Sigmoid colon (tissue), 7 donors: Measurements from ENCODE around the gene RAD51. TPM values are rescaled to one million over a fixed set of nuclear protein-coding genes. Genes with fewer than 3 reads are reported as not detected.

ENCODE experiments used
- DNase-seq: peaks from one replicate; pipeline ENCODE4 v3.0.0-alpha.2; 2019
- H3K27ac ChIP-seq, 4 donors: fragments of 200-600 bp; sonication (generic); one replicate each; pipeline ENCODE4 v1.5.1; 2016 to 2019; ENCODE audit warnings: mild to moderate bottlenecking in 1 of 4
- H3K27me3 ChIP-seq, 3 donors: fragments of 200-600 bp; sonication (generic); one replicate each; pipeline ENCODE4 v1.5.1; 2019; ENCODE audit warnings: mild to moderate bottlenecking in 1 of 3
- H3K36me3 ChIP-seq, 4 donors: fragments of 200-600 bp; sonication (generic); one replicate each; pipeline ENCODE4 v1.5.1; 2016 to 2019
- H3K4me1 ChIP-seq, 4 donors: fragments of 200-600 bp; sonication (generic); one replicate each; pipeline ENCODE4 v1.5.1; 2017 to 2019
- H3K4me3 ChIP-seq, 4 donors: fragments of 200-600 bp; sonication (generic); one replicate each; pipeline ENCODE4 v1.5.1; 2017 to 2019; ENCODE audit warnings: mild to moderate bottlenecking in 2 of 4, moderate library complexity in 1 of 4
- H3K9me3 ChIP-seq, 4 donors: fragments of 200-600 bp in 3 of 4; sonication (generic) in 3 of 4; one replicate each; pipeline versions ENCODE4 v1.5.1 to v1.6.1; 2013 to 2019
- EP300 ChIP-seq, 4 donors: sonication (generic); formaldehyde crosslinking; IDR thresholded peaks; one replicate each; pipeline ENCODE4 v1.6.1; 2017; ENCODE audit warnings: antibody characterized with exemption in 4 of 4
- POLR2A ChIP-seq, 2 donors: fragments of 450-650 bp; IDR thresholded peaks; one replicate each; pipeline ENCODE4 v1.6.1; 2016; ENCODE audit warnings: antibody characterized with exemption in 2 of 2, mild to moderate bottlenecking in 2 of 2, moderate library complexity in 2 of 2
- POLR2AphosphoS5 ChIP-seq, 4 donors: sonication (generic); formaldehyde crosslinking; IDR thresholded peaks; one replicate each; pipeline ENCODE4 v1.6.1; 2017; ENCODE audit warnings: antibody characterized with exemption in 4 of 4
- WGBS, 2 donors: extraction: QIAGEN DNeasy Blood & Tissue Kit; methylation state at CpG; one replicate each; pipeline ENCODE4 v1.1.7; 2013; 5-methylcytosine and 5-hydroxymethylcytosine counted together
- intact Hi-C: fragments of 100-400 bp; cut with DNase I; formaldehyde crosslinking; loops from one replicate; pipeline ENCODE4 v1.15.1; 2023
- polyA plus RNA-seq, 3 donors: library from polyadenylated mRNA; stranded (reverse); fragments of 200-250 nt; gene quantifications; one replicate each; pipeline ENCODE4 v1.2.3, GENCODE V29; 2013
- total RNA-seq, 4 donors: library from RNA; depleted of rRNA; stranded (reverse); fragments of >200 nt; gene quantifications; one replicate each; pipeline ENCODE4 v1.1.0, GENCODE V29; 2016
- TF ChIP-seq, protein P1 (sequence below), 4 experiments: fragments of 450-650 bp in 3 of 4; fragments of 200-600 bp in 1 of 4; IDR thresholded peaks; one replicate each; pipeline ENCODE4 v1.5.1; 2016 to 2019; ENCODE audit warnings: antibody characterized with exemption in 4 of 4, mild to moderate bottlenecking in 3 of 4, moderate library complexity in 2 of 4
- donor health status: healthy with polysubstance abuse.
- donor health status: Bipolar disorder and iron deficiency.
- donor health status: healthy.

RAD51 gene
- total and polyA plus RNA-seq, 7 donors, result 1.1 to 9.8 (median 4.2) TPM; not detected in 2

GRCh38 chr15:40756938-40757337 lies 62.0 kb downstream of the RAD51 start:
- 12 to 32% methylated on average over 6 of the region's 6 CpGs for WGBS, 2 donors
- no peak for DNase-seq
- H3K27me3 ChIP-seq, result no peaks in the 10 kb centered on the region
- H3K4me3 ChIP-seq, result no peak overlapping the region
- no peak overlapping the region for H3K27ac ChIP-seq
- H3K9me3 ChIP-seq, result no peaks in the 10 kb centered on the region
- no peak for TF ChIP-seq EP300 (IDR thresholded peaks at IDR 0.05)
- no peak for TF ChIP-seq POLR2AphosphoS5 (IDR thresholded peaks at IDR 0.05)
- TF ChIP-seq, protein P1, sequence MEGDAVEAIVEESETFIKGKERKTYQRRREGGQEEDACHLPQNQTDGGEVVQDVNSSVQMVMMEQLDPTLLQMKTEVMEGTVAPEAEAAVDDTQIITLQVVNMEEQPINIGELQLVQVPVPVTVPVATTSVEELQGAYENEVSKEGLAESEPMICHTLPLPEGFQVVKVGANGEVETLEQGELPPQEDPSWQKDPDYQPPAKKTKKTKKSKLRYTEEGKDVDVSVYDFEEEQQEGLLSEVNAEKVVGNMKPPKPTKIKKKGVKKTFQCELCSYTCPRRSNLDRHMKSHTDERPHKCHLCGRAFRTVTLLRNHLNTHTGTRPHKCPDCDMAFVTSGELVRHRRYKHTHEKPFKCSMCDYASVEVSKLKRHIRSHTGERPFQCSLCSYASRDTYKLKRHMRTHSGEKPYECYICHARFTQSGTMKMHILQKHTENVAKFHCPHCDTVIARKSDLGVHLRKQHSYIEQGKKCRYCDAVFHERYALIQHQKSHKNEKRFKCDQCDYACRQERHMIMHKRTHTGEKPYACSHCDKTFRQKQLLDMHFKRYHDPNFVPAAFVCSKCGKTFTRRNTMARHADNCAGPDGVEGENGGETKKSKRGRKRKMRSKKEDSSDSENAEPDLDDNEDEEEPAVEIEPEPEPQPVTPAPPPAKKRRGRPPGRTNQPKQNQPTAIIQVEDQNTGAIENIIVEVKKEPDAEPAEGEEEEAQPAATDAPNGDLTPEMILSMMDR (IDR thresholded peaks at IDR 0.05), result no peak
- TF ChIP-seq POLR2A (IDR thresholded peaks at IDR 0.05), result no peak
- H3K36me3 ChIP-seq, result peaks cover 0 to 9% (median under 1%) of the 10 kb centered on the region in 4 donors
- H3K4me1 ChIP-seq, result peaks cover 0 to 33% (median 25%) of the 10 kb centered on the region in 4 donors
- intact Hi-C loops, result loop anchor here (10.0 kb wide), 2 partner anchors 138 to 192 kb away; partner anchors contain the start of genes CCDC32, RPUSD2 and VPS18

- no peak for TF ChIP-seq POLR2A (IDR thresholded peaks at IDR 0.05)
- TF ChIP-seq POLR2AphosphoS5 (IDR thresholded peaks at IDR 0.05), result no peak
- TF ChIP-seq, protein P1 (IDR thresholded peaks at IDR 0.05), result no peak
- no peak for TF ChIP-seq EP300 (IDR thresholded peaks at IDR 0.05)
- WGBS, 2 donors, result 91 to 95% methylated on average over 5 of the region's 5 CpGs
- Histone ChIP-seq H3K4me1 (peaks cover 0 to 30% (median 28%) of the 10 kb centered on the region in 4 donors), H3K36me3 (no peaks in the 10 kb centered on the region), H3K27ac (no peak overlapping the region), H3K27me3 (no peaks in the 10 kb centered on the region), H3K9me3 (no peaks in the 10 kb centered on the region), H3K4me3 (no peak overlapping the region)
- intact Hi-C loops, result loop anchor here (10.0 kb wide), 2 partner anchors 135 to 195 kb away; partner anchors contain the start of genes CCDC32, RPUSD2 and VPS18
- DNase-seq, result no peak
These were observed 65.0 kb downstream of the RAD51 start for GRCh38 chr15:40759961-40760360.

DNA sequence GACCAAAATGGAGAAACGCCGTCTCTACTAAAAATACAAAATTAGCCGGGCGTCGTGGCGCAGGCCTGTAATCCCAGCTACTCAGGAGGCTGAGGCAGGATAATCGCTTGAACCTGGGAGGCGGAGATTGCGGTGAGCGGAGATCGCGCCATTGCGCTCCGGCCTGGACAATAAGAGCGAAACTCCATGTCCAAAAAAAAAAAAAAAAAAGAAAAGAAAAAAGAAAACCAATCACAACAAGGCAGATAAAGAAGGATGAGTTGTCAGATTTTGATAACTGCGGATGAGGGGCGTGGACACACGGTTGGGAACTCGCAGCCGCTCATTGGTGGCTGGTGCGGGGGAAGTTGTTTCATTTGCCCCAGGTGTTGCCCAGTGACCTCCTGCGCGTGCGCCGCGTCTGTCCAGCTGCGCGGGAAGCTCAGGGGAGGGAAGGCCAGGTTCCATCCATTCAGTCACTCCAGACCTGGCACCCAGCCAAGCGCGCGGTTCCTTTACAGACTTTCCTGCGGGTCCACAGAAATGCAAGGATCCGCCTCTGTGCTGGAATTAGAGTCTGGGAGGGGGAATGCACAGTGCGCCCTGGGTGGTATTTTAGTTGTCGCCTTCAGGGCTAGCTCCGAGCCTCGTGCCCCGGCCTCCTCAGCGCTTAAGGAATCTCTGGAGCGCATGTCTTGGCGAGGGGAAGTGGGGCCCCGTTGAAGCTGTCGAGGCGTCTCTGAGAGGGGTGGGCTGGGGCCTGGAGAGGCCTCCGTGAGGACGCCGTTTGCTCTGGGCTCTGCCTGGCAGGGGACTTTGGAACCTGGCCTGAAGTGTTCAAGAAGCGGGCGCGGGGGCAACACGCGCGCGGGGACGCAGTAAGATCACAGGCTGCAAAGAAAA lies 68.2 kb downstream of the RAD51 start:
- Histone ChIP-seq H3K27ac (peak overlapping the region; percentile 68 to 80 (median 71)), H3K4me1 (peaks cover 0 to 30% (median 27%) of the 10 kb centered on the region in 4 donors), H3K27me3 (no peaks in the 10 kb centered on the region), H3K9me3 (no peaks in the 10 kb centered on the region), H3K4me3 (peak overlapping the region; percentile 32 to 57 (median 46)), H3K36me3 (peaks cover 0 to 7% (median 2%) of the 10 kb centered on the region in 4 donors)
- 28 to 31% methylated on average over 55 of the region's 55 CpGs for WGBS, 2 donors
- peak; percentile 89 for DNase-seq
- TF ChIP-seq, protein P1 (IDR thresholded peaks at IDR 0.05), result no peak
- TF ChIP-seq POLR2AphosphoS5 (IDR thresholded peaks at IDR 0.05), result peak in 2 of 4 donors; percentile 43 to 45
- TF ChIP-seq EP300 (IDR thresholded peaks at IDR 0.05), result no peak
- TF ChIP-seq POLR2A (IDR thresholded peaks at IDR 0.05), result no peak
- intact Hi-C loops, result no loop called here

DNA sequence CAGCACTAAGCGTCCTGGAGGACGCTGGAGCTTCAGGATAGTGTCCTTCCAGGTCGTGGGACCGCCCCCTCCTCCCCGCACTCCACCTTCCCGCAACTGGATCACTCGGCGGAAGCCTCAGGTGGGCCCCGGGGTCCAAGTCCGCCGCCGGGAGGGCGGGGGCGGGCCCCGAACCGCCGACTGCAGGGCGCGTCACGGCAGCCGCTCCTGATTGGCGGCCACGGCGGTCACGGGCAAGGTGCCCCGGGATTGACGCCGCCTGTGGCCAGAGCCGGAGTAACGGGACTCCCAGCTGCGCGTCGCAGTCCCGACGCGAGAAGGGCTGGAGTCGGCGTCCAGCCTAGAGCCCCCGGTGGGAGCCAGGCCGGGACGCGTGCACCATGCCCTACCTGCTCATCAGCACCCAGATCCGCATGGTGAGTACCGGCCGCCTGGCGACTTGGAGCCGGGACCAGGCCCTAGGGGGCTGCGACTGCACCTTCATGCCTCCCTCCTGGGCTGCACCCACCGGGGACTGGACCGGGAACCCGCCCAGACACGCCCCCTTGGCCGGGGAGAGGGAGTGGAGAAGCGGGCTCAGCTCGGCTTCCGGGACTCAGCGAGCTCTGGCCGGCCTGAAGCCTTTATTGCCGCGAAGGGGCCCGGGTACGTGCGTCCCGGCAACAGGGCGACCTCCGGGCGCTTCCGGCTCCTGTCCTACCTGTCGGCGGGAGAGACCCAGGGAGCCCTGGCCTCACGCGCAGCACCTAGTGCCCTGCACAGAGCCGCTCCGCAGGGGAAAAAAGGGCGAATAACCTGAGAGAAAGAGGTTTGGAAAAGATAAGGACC lies 69.0 kb downstream of the RAD51 start, which contains the start of gene GCHFR:
Gene GCHFR, plus strand, starts transcription at position 268 of the 828 bp plus-strand sequence. Its CDS starts 113 bp downstream, at position 381.
- peak within 1 kb of the TSS; percentile 32 to 57 (median 46) for H3K4me3 ChIP-seq
- TF ChIP-seq POLR2AphosphoS5 (IDR thresholded peaks at IDR 0.05) (peak; percentile 34 to 75 (median 50)), EP300 (IDR thresholded peaks at IDR 0.05) (no peak), POLR2A (IDR thresholded peaks at IDR 0.05) (peak in 1 of 2 donors; percentile 27)
- TF ChIP-seq, protein P1 (IDR thresholded peaks at IDR 0.05), result peak in 2 of 4 experiments; percentile 10 to 34
- DNase-seq, result peak; percentile 89
- peaks cover 0 to 7% (median 2%) of the 10 kb centered on the region in 4 donors for H3K36me3 ChIP-seq
- no peaks in the 10 kb centered on the region for H3K27me3 ChIP-seq
- intact Hi-C loops, result no loop called here
- H3K27ac ChIP-seq, result peak within 1 kb of the TSS; percentile 68 to 80 (median 71)
- H3K9me3 ChIP-seq, result no peaks in the 10 kb centered on the region
- peaks cover 0 to 31% (median 30%) of the 10 kb centered on the region in 4 donors for H3K4me1 ChIP-seq
- 1% methylated on average over 75 of the region's 75 CpGs for WGBS, 2 donors
